OCI-LY3 (cell line): Measurements from ENCODE around the gene OLFM4.

Experiments used
- CTCF ChIP-seq: fragments of 200-600, 300-600 bp; sonication (generic); IDR thresholded peaks from 2 replicates; pipeline ENCODE4 v1.5.1; 2014; ENCODE audit warnings: antibody characterized with exemption, low read length, low read depth
- EZH2phosphoT487 ChIP-seq: fragments of 200-600 bp; shearing (Covaris generic); IDR thresholded peaks from 2 replicates; pipeline ENCODE4 v1.6.1; 2018; ENCODE audit warnings: antibody characterized with exemption, mixed run types, low read depth

GRCh38 chr13:53048880-53049279 is 20.3 kb downstream of the OLFM4 start:
- no peak for TF ChIP-seq CTCF
- no peak for TF ChIP-seq EZH2phosphoT487
